ENCODE measurements around the gene VNN1. TPM values are rescaled to one million over a fixed set of nuclear protein-coding genes. Genes with fewer than 3 reads are reported as not detected.

Gene VNN1
- total RNA-seq, 1 donor from 2014 or later, result 10.1 TPM

DNA sequence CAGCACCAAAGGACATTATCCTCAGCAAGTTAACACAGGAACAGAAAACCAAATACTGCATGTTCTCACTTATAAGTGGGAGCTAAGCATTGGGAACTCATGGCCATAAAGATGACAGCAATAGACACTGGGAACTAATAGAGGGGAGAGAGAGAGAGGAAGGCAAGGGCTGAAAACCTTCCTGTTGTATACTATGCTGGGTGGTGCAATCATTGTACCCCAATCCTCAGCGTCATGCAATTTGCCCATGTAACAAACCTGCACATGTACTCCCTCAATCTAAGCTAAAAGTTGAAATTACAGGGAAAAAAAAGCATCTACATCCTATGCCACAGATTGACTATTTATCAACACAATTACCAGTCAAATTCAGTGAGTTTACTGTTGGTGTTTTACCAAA lies 20.0 kb upstream of the VNN1 start:
- Histone ChIP-seq H3K4me1 (peaks cover 22% of the 10 kb centered on the region), H3K27me3 (no peaks in the 10 kb centered on the region), H3K4me3 (no peak overlapping the region), H3K9me3 (no peaks in the 10 kb centered on the region), H3K27ac (no peak overlapping the region), H3K36me3 (no peaks in the 10 kb centered on the region)
- DNase-seq (no peak), ATAC-seq (peak; percentile 68)
- intact Hi-C loops (cut with DNase I), result no loop called here
- TF ChIP-seq, protein P1, sequence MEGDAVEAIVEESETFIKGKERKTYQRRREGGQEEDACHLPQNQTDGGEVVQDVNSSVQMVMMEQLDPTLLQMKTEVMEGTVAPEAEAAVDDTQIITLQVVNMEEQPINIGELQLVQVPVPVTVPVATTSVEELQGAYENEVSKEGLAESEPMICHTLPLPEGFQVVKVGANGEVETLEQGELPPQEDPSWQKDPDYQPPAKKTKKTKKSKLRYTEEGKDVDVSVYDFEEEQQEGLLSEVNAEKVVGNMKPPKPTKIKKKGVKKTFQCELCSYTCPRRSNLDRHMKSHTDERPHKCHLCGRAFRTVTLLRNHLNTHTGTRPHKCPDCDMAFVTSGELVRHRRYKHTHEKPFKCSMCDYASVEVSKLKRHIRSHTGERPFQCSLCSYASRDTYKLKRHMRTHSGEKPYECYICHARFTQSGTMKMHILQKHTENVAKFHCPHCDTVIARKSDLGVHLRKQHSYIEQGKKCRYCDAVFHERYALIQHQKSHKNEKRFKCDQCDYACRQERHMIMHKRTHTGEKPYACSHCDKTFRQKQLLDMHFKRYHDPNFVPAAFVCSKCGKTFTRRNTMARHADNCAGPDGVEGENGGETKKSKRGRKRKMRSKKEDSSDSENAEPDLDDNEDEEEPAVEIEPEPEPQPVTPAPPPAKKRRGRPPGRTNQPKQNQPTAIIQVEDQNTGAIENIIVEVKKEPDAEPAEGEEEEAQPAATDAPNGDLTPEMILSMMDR (IDR thresholded peaks at IDR 0.05), result no peak

DNA sequence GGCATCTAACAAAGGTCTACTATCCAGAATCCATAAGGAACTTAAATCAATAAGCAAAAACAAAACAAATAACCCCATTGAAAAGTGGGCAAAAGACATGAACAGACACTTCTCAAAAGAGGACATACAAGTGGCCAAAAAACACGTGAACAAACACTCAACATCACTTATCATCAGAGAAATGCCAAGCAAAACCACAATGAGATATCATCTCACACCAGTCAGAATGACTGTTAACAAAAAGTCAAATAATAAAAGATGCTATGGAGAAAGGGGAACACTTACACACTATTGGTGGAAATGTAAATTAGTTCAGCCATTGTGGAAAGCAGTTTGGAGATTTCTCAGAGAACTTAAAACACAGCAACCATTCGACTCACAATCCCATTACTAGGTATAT lies 19.4 kb upstream of the VNN1 start:
- H3K36me3 ChIP-seq, result no peaks in the 10 kb centered on the region
- no peak overlapping the region for H3K27ac ChIP-seq
- ATAC-seq (no peak), DNase-seq (no peak)
- H3K4me3 ChIP-seq, result no peak overlapping the region
- intact Hi-C loops (cut with DNase I), result no loop called here
- no peaks in the 10 kb centered on the region for H3K9me3 ChIP-seq
- TF ChIP-seq, protein P1 (IDR thresholded peaks at IDR 0.05), result no peak
- H3K4me1 ChIP-seq, result peaks cover 22% of the 10 kb centered on the region
- H3K27me3 ChIP-seq, result no peaks in the 10 kb centered on the region

DNA sequence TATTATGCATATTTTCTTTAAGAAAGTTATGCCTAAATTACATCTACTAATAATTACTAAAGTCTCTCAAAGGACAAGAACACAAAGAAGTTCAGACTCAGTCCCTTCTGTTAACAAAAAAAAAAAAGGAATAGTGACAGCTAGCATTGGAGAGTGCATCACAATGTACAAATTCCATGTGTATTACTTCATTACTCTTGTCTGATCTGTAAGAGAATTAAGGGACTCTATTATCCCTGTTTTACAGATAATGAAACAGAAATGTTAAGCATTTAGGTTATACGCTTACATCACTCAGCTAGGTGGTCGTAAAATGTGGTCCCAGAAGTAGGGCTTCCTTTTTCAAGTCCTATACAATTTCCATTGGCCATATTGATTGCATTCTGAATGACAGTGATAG lies 17.2 kb upstream of the VNN1 start:
- intact Hi-C loops (cut with DNase I), result no loop called here
- Histone ChIP-seq H3K27ac (no peak overlapping the region), H3K4me3 (no peak overlapping the region), H3K9me3 (no peaks in the 10 kb centered on the region), H3K27me3 (no peaks in the 10 kb centered on the region), H3K36me3 (no peaks in the 10 kb centered on the region), H3K4me1 (peaks cover 14% of the 10 kb centered on the region)
- DNase-seq (no peak), ATAC-seq (no peak)
- TF ChIP-seq, protein P1 (IDR thresholded peaks at IDR 0.05), result no peak

DNA sequence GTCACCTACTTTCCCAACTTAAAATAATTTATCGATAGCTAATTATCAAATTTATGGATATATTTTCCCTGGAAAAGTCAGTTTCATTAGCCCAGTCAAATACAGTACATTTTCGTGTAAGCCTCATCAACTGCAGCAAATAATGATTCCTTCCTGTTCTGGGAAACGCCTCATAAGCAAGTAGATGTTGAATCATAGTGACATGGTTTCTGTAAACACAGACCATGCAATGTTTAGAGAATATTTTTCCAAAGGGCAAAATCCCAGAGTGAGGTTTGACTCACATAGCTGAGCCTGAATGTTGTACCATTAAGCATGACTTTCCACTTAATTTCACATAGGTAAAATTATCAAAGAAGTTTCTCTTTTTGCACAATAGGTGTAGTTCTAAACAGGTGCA lies 16.7 kb upstream of the VNN1 start:
- TF ChIP-seq, protein P1 (IDR thresholded peaks at IDR 0.05), result no peak
- Histone ChIP-seq H3K27me3 (no peaks in the 10 kb centered on the region), H3K4me1 (peaks cover 10% of the 10 kb centered on the region), H3K27ac (no peak overlapping the region), H3K9me3 (no peaks in the 10 kb centered on the region), H3K36me3 (no peaks in the 10 kb centered on the region), H3K4me3 (no peak overlapping the region)
- peak; percentile 34 for ATAC-seq
- no peak for DNase-seq
- intact Hi-C loops (cut with DNase I), result no loop called here

DNA sequence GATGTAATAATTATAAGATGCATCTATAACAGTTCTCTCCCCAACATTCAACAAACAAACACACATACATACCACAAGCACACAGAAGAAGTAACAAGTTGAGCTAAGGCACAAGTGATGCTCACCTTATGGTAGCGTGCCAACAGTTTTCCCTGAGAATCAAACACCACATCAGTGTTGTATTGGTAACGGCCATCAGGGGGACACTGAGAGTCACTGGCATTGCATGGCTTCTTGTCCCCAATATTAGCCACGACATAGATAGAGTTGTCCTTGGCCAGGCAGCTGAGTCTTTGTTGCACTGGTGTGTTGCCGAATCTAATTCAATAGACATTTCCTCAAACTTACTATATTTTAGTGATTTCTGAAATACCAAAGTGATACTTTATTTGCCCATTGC lies 14.8 kb upstream of the VNN1 start:
- no peak overlapping the region for H3K4me3 ChIP-seq
- peaks cover 10% of the 10 kb centered on the region for H3K4me1 ChIP-seq
- no peak for ATAC-seq
- no peaks in the 10 kb centered on the region for H3K27me3 ChIP-seq
- no peaks in the 10 kb centered on the region for H3K36me3 ChIP-seq
- intact Hi-C loops (cut with DNase I), result no loop called here
- TF ChIP-seq, protein P1 (IDR thresholded peaks at IDR 0.05), result no peak
- no peaks in the 10 kb centered on the region for H3K9me3 ChIP-seq
- no peak overlapping the region for H3K27ac ChIP-seq
- DNase-seq, result no peak

DNA sequence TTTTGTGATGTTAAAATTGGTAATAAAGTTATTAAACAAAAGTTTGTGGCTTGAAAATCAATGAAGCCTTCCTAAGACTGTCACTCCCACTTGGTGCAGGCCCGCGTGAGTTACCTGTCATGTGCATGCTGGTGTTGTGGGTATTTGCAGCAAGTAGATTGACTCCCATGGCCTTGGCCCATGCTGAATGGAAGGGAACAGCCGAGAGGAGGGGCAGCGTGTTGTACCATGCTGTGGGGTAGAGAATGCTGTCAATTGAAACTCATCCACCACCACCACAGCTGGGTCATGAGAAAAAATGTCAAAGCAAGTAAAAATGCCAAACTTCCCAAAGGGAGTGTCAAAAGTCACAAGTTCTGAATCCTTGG lies 12.7 kb upstream of the VNN1 start:
- TF ChIP-seq, protein P1 (IDR thresholded peaks at IDR 0.05), result no peak
- no peaks in the 10 kb centered on the region for H3K36me3 ChIP-seq
- intact Hi-C loops (cut with DNase I), result no loop called here
- H3K9me3 ChIP-seq, result no peaks in the 10 kb centered on the region
- no peak for ATAC-seq
- no peak overlapping the region for H3K4me3 ChIP-seq
- no peak overlapping the region for H3K27ac ChIP-seq
- no peak for DNase-seq
- H3K4me1 ChIP-seq, result peaks cover 10% of the 10 kb centered on the region
- no peaks in the 10 kb centered on the region for H3K27me3 ChIP-seq

Measured in upper lobe of right lung (tissue), 1 donor.